Neutrophil (primary cell): Measurements from ENCODE around the gene RASGEF1B.

Source experiments
- H3K27ac ChIP-seq: fragments of 200-600 bp; sonication (generic); 2 replicates; pipeline ENCODE4 v1.5.1; 2016; ENCODE audit warnings: mild to moderate bottlenecking, moderate library complexity
- H3K27me3 ChIP-seq: fragments of 200-600 bp; sonication (generic); 2 replicates; pipeline ENCODE4 v1.6.0; 2016; ENCODE audit warnings: mild to moderate bottlenecking
- H3K36me3 ChIP-seq: fragments of 200-600 bp; sonication (generic); 2 replicates; pipeline ENCODE4 v1.5.1; 2017
- H3K4me1 ChIP-seq, 2 experiments: fragments of 200-600 bp in 1 of 2; sonication (generic) in 1 of 2; 1 replicate in 1 of 2; 2 replicates in 1 of 2; pipeline versions ENCODE4 v1.5.1 to v1.6.1; 2013 to 2016; ENCODE audit warnings: low read depth in 1 of 2, low read length in 1 of 2, mild to moderate bottlenecking in 1 of 2, moderate library complexity in 1 of 2; ENCODE audit not compliant: control insufficient read depth in 1 of 2, insufficient read depth in 1 of 2
- H3K4me3 ChIP-seq, 2 experiments: fragments of 200-600 bp in 1 of 2; sonication (generic) in 1 of 2; 1 replicate in 1 of 2; 2 replicates in 1 of 2; pipeline ENCODE4 v1.5.1; 2013 to 2016; ENCODE audit warnings: low read depth in 1 of 2, low read length in 1 of 2, mild to moderate bottlenecking in 1 of 2, moderate library complexity in 1 of 2
- H3K9me3 ChIP-seq: fragments of 200-600 bp; sonication (generic); 2 replicates; pipeline ENCODE4 v1.5.1; 2016
- CTCF ChIP-seq: fragments of 200-600 bp; sonication (generic); IDR thresholded peaks from 2 replicates; pipeline ENCODE4 v1.5.1; 2016; ENCODE audit warnings: antibody characterized with exemption

RASGEF1B gene

DNA sequence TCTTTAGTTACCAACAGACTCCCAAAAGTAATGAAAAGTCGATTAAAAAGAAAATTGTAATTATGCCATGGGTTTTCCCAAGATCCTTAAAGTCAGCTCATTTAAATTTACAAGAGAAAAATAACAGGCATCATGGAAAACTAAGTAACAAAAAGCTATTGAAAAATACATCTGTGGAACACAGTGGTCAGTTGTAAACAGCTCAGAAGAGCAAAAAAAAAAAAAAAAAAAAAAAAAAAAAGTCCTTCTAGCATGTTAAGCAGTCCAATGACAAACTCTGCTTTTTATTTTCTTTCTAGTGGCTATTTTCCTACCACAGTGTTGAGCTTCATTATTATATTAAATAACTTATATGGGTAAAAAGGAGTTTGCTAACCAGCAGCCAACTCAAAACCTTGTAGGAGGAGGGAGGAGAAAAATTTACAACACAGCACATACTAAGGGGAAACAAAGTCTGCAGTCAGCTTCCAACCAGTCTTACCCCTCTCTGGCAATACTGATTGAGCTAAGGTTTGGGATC lies 44.9 kb downstream of the RASGEF1B start:
- Histone ChIP-seq H3K4me3 (no peak overlapping the region), H3K9me3 (no peaks in the 10 kb centered on the region), H3K27ac (no peak overlapping the region), H3K27me3 (peaks cover 4% of the 10 kb centered on the region), H3K36me3 (no peaks in the 10 kb centered on the region), H3K4me1 (no peaks in the 10 kb centered on the region)
- no peak for TF ChIP-seq CTCF

DNA sequence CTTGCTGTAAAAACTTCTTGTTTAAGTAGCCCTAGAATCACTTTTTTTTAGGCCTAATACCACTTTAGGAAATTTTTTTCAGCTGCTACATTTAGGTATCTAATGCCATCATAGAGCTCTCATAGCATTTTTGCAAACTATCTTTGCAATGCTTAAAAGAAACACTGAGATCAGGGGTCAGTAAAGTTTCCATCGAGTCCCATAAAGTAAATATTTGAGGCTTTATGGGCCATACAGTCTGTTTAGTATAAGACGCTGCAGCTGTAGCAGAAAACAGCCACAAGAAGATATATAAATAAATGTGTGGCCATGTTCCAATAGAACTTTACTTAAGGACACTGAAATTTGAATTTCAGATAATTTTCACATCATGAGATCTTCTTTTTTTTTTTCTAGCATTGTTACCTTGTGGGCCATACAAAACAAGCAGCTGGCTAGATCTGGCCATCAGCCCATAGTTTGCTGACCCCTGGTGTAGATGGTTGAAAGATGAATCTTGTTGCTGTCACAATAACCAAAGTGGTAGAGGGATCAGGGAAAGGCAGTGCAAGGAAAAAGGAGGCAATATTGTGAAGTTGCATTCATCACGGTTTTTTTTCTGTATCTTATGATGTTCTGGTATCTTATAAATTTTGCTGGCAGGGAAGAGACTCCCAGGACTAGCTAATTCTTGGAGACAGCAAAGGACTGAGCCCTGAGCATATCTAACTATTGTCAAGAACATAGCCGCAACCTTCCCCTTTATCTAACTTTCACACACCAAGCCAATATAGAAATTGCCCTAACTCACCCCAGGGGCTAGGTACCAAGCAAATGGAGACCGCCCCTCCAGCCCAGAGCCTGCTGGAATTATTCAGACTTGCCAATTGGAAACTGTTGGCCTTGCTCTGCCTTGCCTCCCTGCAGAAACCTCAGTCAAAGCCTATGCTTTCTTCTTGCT lies 46.6 kb downstream of the RASGEF1B start:
- no peaks in the 10 kb centered on the region for H3K4me1 ChIP-seq
- H3K27ac ChIP-seq: no peak overlapping the region
- no peak overlapping the region for H3K4me3 ChIP-seq
- TF ChIP-seq CTCF: no peak
- peaks cover 4% of the 10 kb centered on the region for H3K27me3 ChIP-seq
- no peaks in the 10 kb centered on the region for H3K9me3 ChIP-seq
- no peaks in the 10 kb centered on the region for H3K36me3 ChIP-seq

- Histone ChIP-seq H3K9me3 (no peaks in the 10 kb centered on the region), H3K4me3 (no peak overlapping the region), H3K36me3 (no peaks in the 10 kb centered on the region), H3K27me3 (peaks cover 4% of the 10 kb centered on the region), H3K4me1 (no peaks in the 10 kb centered on the region), H3K27ac (no peak overlapping the region)
- TF ChIP-seq CTCF: no peak
These were observed 47.4 kb downstream of the RASGEF1B start for GRCh38 chr4:81424336-81424735.

- Histone ChIP-seq H3K27ac (no peak overlapping the region), H3K4me3 (no peak overlapping the region), H3K27me3 (peaks cover 3% of the 10 kb centered on the region), H3K36me3 (no peaks in the 10 kb centered on the region), H3K4me1 (no peaks in the 10 kb centered on the region), H3K9me3 (no peaks in the 10 kb centered on the region)
- TF ChIP-seq CTCF: no peak
These were observed 49.1 kb downstream of the RASGEF1B start for GRCh38 chr4:81422595-81422994.

DNA sequence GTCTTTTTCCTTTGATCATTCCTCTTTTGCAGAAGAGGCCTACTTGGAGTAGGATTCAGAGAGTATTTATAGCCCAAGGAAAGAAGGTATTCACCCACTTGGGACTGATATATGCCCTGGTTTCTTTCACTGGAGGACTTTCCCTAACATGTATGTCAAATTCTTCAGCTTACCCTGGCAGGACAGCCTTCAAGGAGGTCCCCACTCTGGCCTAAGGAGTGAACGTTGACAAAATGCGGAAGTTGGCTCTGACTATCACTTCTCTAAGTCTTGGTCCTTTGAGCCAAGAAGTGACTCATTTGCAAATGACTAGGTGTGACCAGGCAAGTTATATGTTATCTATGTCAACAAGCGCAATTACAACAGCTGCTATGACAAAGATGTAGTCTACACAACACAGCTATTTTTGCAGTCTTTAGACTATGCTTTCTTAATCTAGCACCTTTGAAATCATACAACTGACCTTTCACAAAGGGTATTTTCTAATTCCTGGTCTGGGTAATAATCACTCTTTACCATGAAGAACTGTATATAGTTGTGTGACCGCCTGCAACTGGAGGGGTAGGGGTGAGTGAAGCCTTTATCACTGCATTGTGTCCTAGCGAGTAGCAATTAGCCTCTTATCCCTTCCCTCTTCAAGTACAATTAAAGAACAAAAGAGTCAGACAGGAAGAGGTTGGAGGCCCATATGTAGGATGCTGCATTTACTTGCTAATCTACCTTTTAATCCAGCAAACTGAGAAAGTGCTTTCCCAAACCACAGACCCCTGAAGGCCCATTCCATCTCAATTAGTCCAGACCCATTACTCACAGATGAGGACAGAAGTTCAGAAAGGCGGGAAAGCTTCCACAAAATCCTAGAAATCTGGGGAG lies 50.1 kb downstream of the RASGEF1B start:
- Histone ChIP-seq H3K27me3 (no peaks in the 10 kb centered on the region), H3K27ac (no peak overlapping the region), H3K4me3 (no peak overlapping the region), H3K36me3 (no peaks in the 10 kb centered on the region), H3K9me3 (no peaks in the 10 kb centered on the region), H3K4me1 (no peaks in the 10 kb centered on the region)
- no peak for TF ChIP-seq CTCF
